Neural cell (in vitro differentiated cells): ENCODE results near the gene LYZL6. TPM values are rescaled to one million over a fixed set of nuclear protein-coding genes. Genes with fewer than 3 reads are reported as not detected.

Experiments
- H2AFZ ChIP-seq: fragments of 200-600, 300-800 bp; sonication (generic), shearing (Covaris generic); 2 replicates; pipeline ENCODE4 v1.6.0; 2014; ENCODE audit warnings: low read depth, mild to moderate bottlenecking, antibody characterized with exemption, low read length, moderate library complexity
- H3F3A ChIP-seq: fragments of 200-600 bp; shearing (Covaris generic); 2 replicates; pipeline ENCODE4 v1.6.1; 2016; ENCODE audit warnings: mild to moderate bottlenecking, moderate library complexity, mixed read lengths, antibody characterized with exemption, low read length; ENCODE audit not compliant: insufficient read depth, poor library complexity, severe bottlenecking
- H3K27ac ChIP-seq: fragments of 200-600, 300-800 bp; sonication (generic), shearing (Covaris generic); 2 replicates; pipeline ENCODE4 v1.5.1; 2014; ENCODE audit warnings: mild to moderate bottlenecking, low read length, moderate library complexity
- H3K27me3 ChIP-seq: fragments of 300-800, 200-600 bp; sonication (generic), shearing (Covaris generic); 2 replicates; pipeline ENCODE4 v1.6.0; 2014; ENCODE audit warnings: mild to moderate bottlenecking, low read depth, low read length, moderate library complexity; ENCODE audit not compliant: insufficient read depth
- H3K36me3 ChIP-seq: fragments of 300-800, 200-600 bp; sonication (generic), shearing (Covaris generic); 2 replicates; pipeline ENCODE4 v1.5.1; 2014; ENCODE audit warnings: mild to moderate bottlenecking, antibody characterized with exemption, low read length, moderate library complexity; ENCODE audit not compliant: insufficient read depth
- H3K4me2 ChIP-seq: fragments of 300-800, 200-600 bp; sonication (generic), shearing (Covaris generic); 2 replicates; pipeline ENCODE4 v1.6.0; 2014; ENCODE audit warnings: mild to moderate bottlenecking, low read length
- H3K4me3 ChIP-seq: fragments of 300-800, 200-600 bp; sonication (generic), shearing (Covaris generic); 2 replicates; pipeline ENCODE4 v1.5.1; 2014; ENCODE audit warnings: mild to moderate bottlenecking, low read length, moderate library complexity
- H3K79me2 ChIP-seq: fragments of 200-600 bp; shearing (Covaris generic); replicated peaks from 2 replicates; pipeline ENCODE4 v1.6.0; 2014; ENCODE audit warnings: mild to moderate bottlenecking, low read length, moderate library complexity; ENCODE audit not compliant: insufficient read depth
- H3K9ac ChIP-seq: fragments of 300-800, 200-600 bp; sonication (generic), shearing (Covaris generic); 2 replicates; pipeline ENCODE4 v1.6.1; 2016; ENCODE audit warnings: mild to moderate bottlenecking, low read length, mixed read lengths
- H3K9me2 ChIP-seq: fragments of 200-600 bp; shearing (Covaris generic); 2 replicates; pipeline ENCODE4 v1.6.1; 2016; ENCODE audit warnings: mild to moderate bottlenecking, low read length, mixed read lengths; ENCODE audit not compliant: insufficient read depth
- H3K9me3 ChIP-seq: fragments of 200-600, 300-800 bp; sonication (generic), shearing (Covaris generic); 2 replicates; pipeline ENCODE4 v1.6.1; 2016; ENCODE audit warnings: mild to moderate bottlenecking, mixed run types, low read length, moderate library complexity, mixed read lengths
- H4K20me1 ChIP-seq: fragments of 200-600 bp; shearing (Covaris generic); 2 replicates; pipeline ENCODE4 v1.6.1; 2016; ENCODE audit warnings: mild to moderate bottlenecking, mixed run types; ENCODE audit not compliant: insufficient read depth
- CTCF ChIP-seq: fragments of 450-650 bp; IDR thresholded peaks from 2 replicates; pipeline ENCODE4 v1.5.1; 2014; ENCODE audit warnings: antibody characterized with exemption, mild to moderate bottlenecking, moderate library complexity; ENCODE audit not compliant: poor library complexity, severe bottlenecking
- EP300 ChIP-seq: fragments of 450-650 bp; conservative IDR thresholded peaks from 2 replicates; pipeline ENCODE4 v1.6.1; 2014; ENCODE audit warnings: antibody characterized with exemption, mild to moderate bottlenecking, moderate library complexity; ENCODE audit not compliant: poor library complexity, severe bottlenecking
- EZH2 ChIP-seq: fragments of 200-600, 300-800 bp; shearing (Covaris generic), sonication (generic); IDR thresholded peaks from 2 replicates; pipeline ENCODE4 v1.6.1; 2014; ENCODE audit warnings: antibody characterized with exemption, low read length, borderline replicate concordance, mild to moderate bottlenecking; ENCODE audit not compliant: insufficient read depth, poor library complexity, severe bottlenecking
- MXI1 ChIP-seq: fragments of 450-650 bp; conservative IDR thresholded peaks from 2 replicates; pipeline ENCODE4 v1.6.1; 2014; ENCODE audit warnings: antibody characterized with exemption, mild to moderate bottlenecking; ENCODE audit not compliant: poor library complexity, severe bottlenecking
- POLR2AphosphoS5 ChIP-seq: IDR thresholded peaks from 2 replicates; pipeline ENCODE4 v1.6.1; 2012
- RAD21 ChIP-seq: fragments of 450-650 bp; conservative IDR thresholded peaks from 2 replicates; pipeline ENCODE4 v1.6.1; 2014; ENCODE audit warnings: antibody characterized with exemption, mild to moderate bottlenecking, moderate library complexity
- REST ChIP-seq: IDR thresholded peaks from 2 replicates; pipeline ENCODE4 v1.6.1; 2012; ENCODE audit warnings: borderline replicate concordance
- SMC3 ChIP-seq: fragments of 450-650 bp; conservative IDR thresholded peaks from 2 replicates; pipeline ENCODE4 v1.6.1; 2014; ENCODE audit warnings: antibody characterized with exemption, mild to moderate bottlenecking, moderate library complexity; ENCODE audit not compliant: poor library complexity
- TAF1 ChIP-seq: IDR thresholded peaks from 2 replicates; pipeline ENCODE4 v1.6.1; 2012; ENCODE audit warnings: low read depth
- polyA plus RNA-seq: library from polyadenylated mRNA; depleted of rRNA; stranded (reverse); fragments of >200 nt; gene quantifications from 2 replicates; pipeline ENCODE4 v1.2.3, GENCODE V29; 2014

The LYZL6 gene
- polyA plus RNA-seq, 1 donor from 2014 or later: not detected

- Histone ChIP-seq H3K27me3 (no peaks in the 10 kb centered on the region), H3K4me3 (no peak overlapping the region), H3K9me3 (no peaks in the 10 kb centered on the region), H3K79me2 (no peaks in the 10 kb centered on the region), H3K9ac (no peak overlapping the region), H3K4me2 (no peak overlapping the region), H4K20me1 (no peaks in the 10 kb centered on the region), H3K9me2 (no peaks in the 10 kb centered on the region), H3F3A (no peaks in the 10 kb centered on the region), H3K27ac (no peak overlapping the region), H2AFZ (no peak overlapping the region), H3K36me3 (no peaks in the 10 kb centered on the region)
- TF ChIP-seq TAF1: no peak
- no peak for TF ChIP-seq CTCF
- no peak for TF ChIP-seq POLR2AphosphoS5
- TF ChIP-seq MXI1: no peak
Measured at GRCh38 chr17:35949401-35949800, 5.9 kb upstream of the LYZL6 start.

GRCh38 chr17:35948092-35948491, 4.6 kb upstream of the LYZL6 start:
- Histone ChIP-seq H3K4me3 (no peak overlapping the region), H4K20me1 (no peaks in the 10 kb centered on the region), H3K27ac (no peak overlapping the region), H3F3A (no peaks in the 10 kb centered on the region), H3K36me3 (no peaks in the 10 kb centered on the region), H3K79me2 (no peaks in the 10 kb centered on the region), H2AFZ (no peak overlapping the region), H3K9me3 (no peaks in the 10 kb centered on the region), H3K27me3 (no peaks in the 10 kb centered on the region), H3K9me2 (no peaks in the 10 kb centered on the region), H3K9ac (no peak overlapping the region), H3K4me2 (no peak overlapping the region)
- no peak for TF ChIP-seq TAF1
- no peak for TF ChIP-seq EP300
- no peak for TF ChIP-seq POLR2AphosphoS5
- TF ChIP-seq RAD21: no peak
- TF ChIP-seq SMC3: no peak
- TF ChIP-seq EZH2: no peak
- no peak for TF ChIP-seq REST
- TF ChIP-seq MXI1: no peak
- no peak for TF ChIP-seq CTCF
